ENCODE data around the gene RGS5. TPM values are rescaled to one million over a fixed set of nuclear protein-coding genes. Genes with fewer than 3 reads are reported as not detected.

Gene RGS5
- total RNA-seq, 3 donors from 2014 or later (not counting 1 experiment from before 2014, with no cell fraction given): 0.12 to 0.30 (median 0.14) TPM

DNA sequence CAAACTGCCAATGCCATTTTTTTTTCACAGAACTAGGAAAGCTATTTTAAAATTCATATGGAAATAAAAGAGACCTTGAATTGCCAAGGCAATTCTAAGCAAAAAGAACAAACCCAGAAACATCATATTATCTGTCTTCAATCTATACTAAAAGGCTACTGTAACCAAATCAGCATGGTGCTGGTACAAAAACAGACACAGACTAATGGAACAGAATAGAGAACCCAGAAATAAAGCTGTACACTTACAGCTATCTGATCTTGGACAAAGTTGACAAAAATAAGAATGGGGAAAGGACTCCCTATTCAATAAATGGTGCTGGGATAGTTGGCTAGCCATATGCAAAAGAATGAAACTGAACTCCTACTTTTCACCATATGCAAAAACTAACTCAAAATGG is 83.0 kb downstream of the RGS5 start:
- no peak overlapping the region for H3K27ac Mint-ChIP-seq
- ATAC-seq (no peak), DNase-seq (no peak)
- peaks cover 4 to 14% of the 10 kb centered on the region in 2 donors for H3K27me3 Mint-ChIP-seq (ENCODE audit: low read depth in 2 of 2)
- no peaks in the 10 kb centered on the region for H3K4me1 ChIP-seq (ENCODE audit: control insufficient read depth, insufficient read depth, low read length)
- H3K9me3 Mint-ChIP-seq: peaks cover 0 to 3% of the 10 kb centered on the region in 2 donors
- H3K27me3 ChIP-seq (ENCODE audit: control insufficient read depth, insufficient read depth, low read length): no peaks in the 10 kb centered on the region
- H3K4me3 Mint-ChIP-seq: no peak overlapping the region
- no peaks in the 10 kb centered on the region for H3K4me1 Mint-ChIP-seq
- H3K9me3 ChIP-seq (ENCODE audit: control insufficient read depth, insufficient read depth, low read length): no peaks in the 10 kb centered on the region
- no peak overlapping the region for H3K4me3 ChIP-seq (ENCODE audit: low read length)
- H3K27ac ChIP-seq (ENCODE audit: low read length): no peak overlapping the region
- H3K36me3 ChIP-seq (ENCODE audit: control insufficient read depth, insufficient read depth, low read length): no peaks in the 10 kb centered on the region
- TF ChIP-seq, protein P1, sequence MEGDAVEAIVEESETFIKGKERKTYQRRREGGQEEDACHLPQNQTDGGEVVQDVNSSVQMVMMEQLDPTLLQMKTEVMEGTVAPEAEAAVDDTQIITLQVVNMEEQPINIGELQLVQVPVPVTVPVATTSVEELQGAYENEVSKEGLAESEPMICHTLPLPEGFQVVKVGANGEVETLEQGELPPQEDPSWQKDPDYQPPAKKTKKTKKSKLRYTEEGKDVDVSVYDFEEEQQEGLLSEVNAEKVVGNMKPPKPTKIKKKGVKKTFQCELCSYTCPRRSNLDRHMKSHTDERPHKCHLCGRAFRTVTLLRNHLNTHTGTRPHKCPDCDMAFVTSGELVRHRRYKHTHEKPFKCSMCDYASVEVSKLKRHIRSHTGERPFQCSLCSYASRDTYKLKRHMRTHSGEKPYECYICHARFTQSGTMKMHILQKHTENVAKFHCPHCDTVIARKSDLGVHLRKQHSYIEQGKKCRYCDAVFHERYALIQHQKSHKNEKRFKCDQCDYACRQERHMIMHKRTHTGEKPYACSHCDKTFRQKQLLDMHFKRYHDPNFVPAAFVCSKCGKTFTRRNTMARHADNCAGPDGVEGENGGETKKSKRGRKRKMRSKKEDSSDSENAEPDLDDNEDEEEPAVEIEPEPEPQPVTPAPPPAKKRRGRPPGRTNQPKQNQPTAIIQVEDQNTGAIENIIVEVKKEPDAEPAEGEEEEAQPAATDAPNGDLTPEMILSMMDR (IDR thresholded peaks at IDR 0.05): no peak
- intact Hi-C loops (cut with micrococcal nuclease): no loop called here
- no peaks in the 10 kb centered on the region for H3K36me3 Mint-ChIP-seq

DNA sequence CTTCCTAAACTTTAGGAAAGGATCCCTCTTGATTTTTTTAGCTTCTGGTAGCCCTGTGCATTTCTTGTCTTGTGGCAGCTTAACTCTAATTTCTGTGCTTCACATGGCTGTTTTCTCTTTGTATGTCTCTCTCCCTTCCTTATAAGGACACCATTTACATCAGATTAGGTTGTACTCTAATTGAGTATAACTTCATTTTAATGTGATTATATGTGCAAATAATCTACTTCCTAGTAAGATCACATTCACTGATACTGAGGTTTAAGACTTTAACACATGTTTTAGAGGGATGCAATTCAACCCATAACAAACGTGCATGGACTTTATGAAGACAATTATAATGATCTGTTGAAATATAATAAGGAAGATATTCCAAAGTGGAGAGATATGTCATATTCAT is 86.8 kb downstream of the RGS5 start:
- TF ChIP-seq, protein P1 (IDR thresholded peaks at IDR 0.05): no peak
- DNase-seq (no peak), ATAC-seq (no peak)
- H3K27ac Mint-ChIP-seq: no peak overlapping the region
- H3K9me3 Mint-ChIP-seq: peaks cover 6 to 7% of the 10 kb centered on the region in 2 donors
- peaks cover 5 to 7% of the 10 kb centered on the region in 2 donors for H3K27me3 Mint-ChIP-seq (ENCODE audit: low read depth in 2 of 2)
- no CpG with 5 or more reads among the region's 1 CpG for WGBS (ENCODE audit: insufficient coverage)
- Histone ChIP-seq H3K27ac (ENCODE audit: low read length) (no peak overlapping the region), H3K9me3 (ENCODE audit: control insufficient read depth, insufficient read depth, low read length) (no peaks in the 10 kb centered on the region), H3K4me3 (ENCODE audit: low read length) (no peak overlapping the region), H3K4me1 (ENCODE audit: control insufficient read depth, insufficient read depth, low read length) (no peaks in the 10 kb centered on the region), H3K36me3 (ENCODE audit: control insufficient read depth, insufficient read depth, low read length) (no peaks in the 10 kb centered on the region), H3K27me3 (ENCODE audit: control insufficient read depth, insufficient read depth, low read length) (no peaks in the 10 kb centered on the region)
- intact Hi-C loops (cut with micrococcal nuclease): no loop called here
- H3K36me3 Mint-ChIP-seq: no peaks in the 10 kb centered on the region
- H3K4me3 Mint-ChIP-seq: no peak overlapping the region
- no peaks in the 10 kb centered on the region for H3K4me1 Mint-ChIP-seq

DNA sequence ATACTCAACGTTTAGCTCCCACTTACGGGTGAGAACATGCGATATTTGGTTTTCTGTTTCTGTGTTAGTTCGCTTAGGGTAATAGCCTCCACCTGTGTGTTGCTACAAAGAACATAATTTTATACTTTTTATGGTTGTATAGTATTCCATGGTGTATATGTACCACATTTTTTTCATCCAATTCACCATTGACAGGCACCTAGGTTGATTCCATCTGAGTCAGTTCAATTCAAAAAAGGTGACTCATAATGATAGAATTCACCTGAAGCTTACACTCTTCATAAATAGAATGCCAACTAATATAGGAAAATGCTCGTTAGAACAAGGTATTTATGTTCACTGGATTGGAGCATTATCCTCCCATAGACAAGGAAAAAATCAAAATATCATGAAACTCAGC is 95.1 kb downstream of the RGS5 start:
- TF ChIP-seq, protein P1 (IDR thresholded peaks at IDR 0.05): no peak
- Mint-ChIP-seq H3K27ac (no peak overlapping the region), H3K9me3 (peaks cover 6 to 11% of the 10 kb centered on the region in 2 donors), H3K4me3 (no peak overlapping the region), H3K36me3 (no peaks in the 10 kb centered on the region), H3K4me1 (no peaks in the 10 kb centered on the region), H3K27me3 (ENCODE audit: low read depth in 2 of 2) (peaks cover 12 to 27% of the 10 kb centered on the region in 2 donors)
- Histone ChIP-seq H3K4me3 (ENCODE audit: low read length) (no peak overlapping the region), H3K9me3 (ENCODE audit: control insufficient read depth, insufficient read depth, low read length) (no peaks in the 10 kb centered on the region), H3K27me3 (ENCODE audit: control insufficient read depth, insufficient read depth, low read length) (no peaks in the 10 kb centered on the region), H3K27ac (ENCODE audit: low read length) (no peak overlapping the region), H3K36me3 (ENCODE audit: control insufficient read depth, insufficient read depth, low read length) (no peaks in the 10 kb centered on the region), H3K4me1 (ENCODE audit: control insufficient read depth, insufficient read depth, low read length) (no peaks in the 10 kb centered on the region)
- WGBS (ENCODE audit: insufficient coverage): 86% methylated on average over 2 of the region's 5 CpGs
- no peak for ATAC-seq
- no peak for DNase-seq
- intact Hi-C loops (cut with micrococcal nuclease): no loop called here

DNA sequence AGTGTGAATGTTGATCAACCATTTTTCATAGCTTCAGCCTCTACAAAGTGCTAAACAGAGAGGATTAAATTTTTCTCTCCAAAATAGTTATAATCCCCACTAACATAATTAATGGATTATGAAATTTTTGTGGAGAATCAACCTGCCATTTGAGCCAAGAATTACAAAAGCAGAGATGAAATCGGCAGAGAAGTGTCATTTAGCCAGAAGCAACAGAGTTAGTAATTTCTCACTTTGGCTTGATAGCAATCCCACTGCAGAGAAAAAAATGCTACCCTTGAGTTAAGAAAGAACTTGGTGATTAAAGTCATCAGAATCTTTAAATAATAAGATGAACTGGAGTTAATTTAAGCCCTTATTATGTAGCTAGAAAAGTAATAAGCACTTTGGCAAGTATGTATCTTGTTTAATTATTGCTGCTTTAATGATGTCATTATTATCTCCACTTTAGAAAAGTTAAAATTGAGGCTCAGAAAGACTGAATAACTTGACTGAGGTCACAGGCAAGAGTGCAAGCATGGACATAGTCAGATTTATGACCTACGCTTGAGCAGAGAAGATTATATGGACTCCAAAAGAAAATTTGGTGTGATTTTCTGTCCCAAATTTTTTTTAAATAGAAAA is 96.2 kb downstream of the RGS5 start:
- Histone ChIP-seq H3K27ac (ENCODE audit: low read length) (no peak overlapping the region), H3K4me3 (ENCODE audit: low read length) (no peak overlapping the region), H3K9me3 (ENCODE audit: control insufficient read depth, insufficient read depth, low read length) (no peaks in the 10 kb centered on the region), H3K36me3 (ENCODE audit: control insufficient read depth, insufficient read depth, low read length) (no peaks in the 10 kb centered on the region), H3K27me3 (ENCODE audit: control insufficient read depth, insufficient read depth, low read length) (no peaks in the 10 kb centered on the region), H3K4me1 (ENCODE audit: control insufficient read depth, insufficient read depth, low read length) (no peaks in the 10 kb centered on the region)
- Mint-ChIP-seq H3K9me3 (peaks cover 3 to 9% of the 10 kb centered on the region in 2 donors), H3K4me1 (no peaks in the 10 kb centered on the region), H3K27ac (no peak overlapping the region), H3K27me3 (ENCODE audit: low read depth in 2 of 2) (peaks cover 10 to 27% of the 10 kb centered on the region in 2 donors), H3K4me3 (no peak overlapping the region), H3K36me3 (no peaks in the 10 kb centered on the region)
- intact Hi-C loops (cut with micrococcal nuclease): no loop called here
- no peak for ATAC-seq
- no peak for DNase-seq
- TF ChIP-seq, protein P1 (IDR thresholded peaks at IDR 0.05): no peak
- WGBS (ENCODE audit: insufficient coverage): 88% methylated on average over 2 of the region's 2 CpGs
